Activated naive CD4-positive, alpha-beta T cell treated with anti-CD3 and anti-CD28 coated beads, Interleukin-2, amount 50 U/mL, for 24 hours (primary cell): ENCODE data around the gene ADCK2.
"Not testable (repeated sequence)": the region's sequence is repeated elsewhere in the genome, so short reads cannot be mapped to it uniquely, and the experiment has no call there.

Source experiments
- H3K27ac Mint-ChIP-seq: one replicate; pipeline ENCODE4 v1.8.0; 2021; ENCODE audit warnings: mild to moderate bottlenecking, mixed read lengths
- H3K27me3 Mint-ChIP-seq: one replicate; pipeline ENCODE4 v1.8.0; 2021; ENCODE audit warnings: mixed read lengths
- H3K36me3 Mint-ChIP-seq: one replicate; pipeline ENCODE4 v1.8.0; 2021; ENCODE audit warnings: mixed read lengths
- H3K4me1 Mint-ChIP-seq: one replicate; pipeline ENCODE4 v1.8.0; 2021; ENCODE audit warnings: mixed read lengths
- H3K4me3 Mint-ChIP-seq: one replicate; pipeline ENCODE4 v1.8.0; 2021; ENCODE audit warnings: mild to moderate bottlenecking, mixed read lengths
- H3K9me3 Mint-ChIP-seq: one replicate; pipeline ENCODE4 v1.8.0; 2021; ENCODE audit warnings: mixed read lengths

Gene ADCK2

DNA sequence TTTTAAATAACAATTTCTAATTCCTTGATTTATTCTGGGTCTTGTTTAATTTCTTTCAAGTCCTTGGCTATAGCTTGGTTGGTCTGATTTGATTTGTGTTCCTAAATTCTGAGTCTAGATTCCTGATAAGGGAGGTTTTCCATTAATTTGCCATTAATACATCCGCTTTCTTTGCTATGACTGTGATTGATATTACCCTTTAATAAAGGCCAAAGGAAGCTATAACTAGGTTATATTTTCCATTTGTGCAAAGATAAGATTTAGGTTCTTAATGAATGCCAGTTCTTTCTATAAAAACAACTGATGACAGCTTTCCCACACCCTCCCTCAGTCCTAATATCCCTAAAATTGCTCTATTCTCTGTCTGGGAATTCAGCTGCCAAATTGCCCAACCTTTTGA is 52.0 kb downstream of the ADCK2 start:
- Mint-ChIP-seq H3K27me3 (no peaks in the 10 kb centered on the region), H3K4me3 (no peak overlapping the region), H3K9me3 (no peaks in the 10 kb centered on the region), H3K4me1 (peaks cover 27% of the 10 kb centered on the region), H3K36me3 (peaks cover 1% of the 10 kb centered on the region), H3K27ac (peak overlapping the region; percentile 17)

GRCh38 chr7:140726281-140726680 is 53.5 kb downstream of the ADCK2 start:
- Mint-ChIP-seq H3K4me3 (no peak overlapping the region), H3K9me3 (no peaks in the 10 kb centered on the region), H3K27ac (peak overlapping the region; percentile 79), H3K4me1 (peaks cover 22% of the 10 kb centered on the region), H3K36me3 (peaks cover 3% of the 10 kb centered on the region), H3K27me3 (no peaks in the 10 kb centered on the region)

DNA sequence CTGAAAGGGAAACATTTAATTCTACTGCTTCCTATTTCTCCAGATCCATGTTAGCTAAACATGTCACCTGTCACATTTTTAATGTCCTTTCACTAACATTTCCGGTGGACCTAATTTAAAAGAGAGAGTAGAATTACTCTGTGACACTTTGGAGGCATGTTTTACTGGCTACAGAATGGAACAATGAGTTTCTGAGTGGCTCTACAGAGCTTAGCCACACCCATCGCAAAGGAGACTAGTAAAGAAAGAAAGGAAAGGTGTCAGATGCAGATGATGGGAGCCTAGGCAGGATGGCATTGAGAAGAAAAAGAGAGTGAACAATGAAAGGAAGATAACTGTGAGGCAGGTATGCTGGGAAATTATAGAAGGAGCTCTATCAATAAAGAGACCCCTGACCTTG is 59.7 kb downstream of the ADCK2 start:
- H3K36me3 Mint-ChIP-seq = peaks cover 11% of the 10 kb centered on the region
- no peak overlapping the region for H3K4me3 Mint-ChIP-seq
- no peaks in the 10 kb centered on the region for H3K9me3 Mint-ChIP-seq
- H3K27ac Mint-ChIP-seq = no peak overlapping the region
- no peaks in the 10 kb centered on the region for H3K27me3 Mint-ChIP-seq
- H3K4me1 Mint-ChIP-seq = no peaks in the 10 kb centered on the region

DNA sequence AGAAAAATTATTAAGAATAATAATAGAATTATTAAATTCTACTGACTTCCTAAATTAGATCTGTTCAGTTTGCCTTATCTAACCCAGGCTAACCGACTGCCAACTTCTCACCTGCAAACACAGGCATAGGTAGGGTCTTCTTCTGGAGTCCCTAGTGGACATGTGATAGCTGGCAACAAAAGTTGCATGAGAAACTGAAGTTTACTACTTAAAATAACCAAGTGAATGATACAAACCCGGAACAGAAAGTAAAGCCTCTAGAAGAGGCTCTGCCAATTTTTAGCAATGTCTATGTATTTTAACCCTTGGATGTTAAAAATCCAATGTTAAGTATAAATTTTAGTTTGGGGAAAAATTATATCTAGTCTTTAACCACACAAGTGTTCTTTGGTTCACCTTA is 61.4 kb downstream of the ADCK2 start:
- Mint-ChIP-seq H3K9me3 (no peaks in the 10 kb centered on the region), H3K4me3 (no peak overlapping the region), H3K27ac (no peak overlapping the region), H3K4me1 (no peaks in the 10 kb centered on the region), H3K27me3 (no peaks in the 10 kb centered on the region), H3K36me3 (peaks cover 11% of the 10 kb centered on the region)

GRCh38 chr7:140734729-140735128 is 62.0 kb downstream of the ADCK2 start:
- no peak overlapping the region for H3K4me3 Mint-ChIP-seq
- H3K27me3 Mint-ChIP-seq = no peaks in the 10 kb centered on the region
- no peak overlapping the region for H3K27ac Mint-ChIP-seq
- no peaks in the 10 kb centered on the region for H3K9me3 Mint-ChIP-seq
- H3K36me3 Mint-ChIP-seq = peaks cover 11% of the 10 kb centered on the region
- no peaks in the 10 kb centered on the region for H3K4me1 Mint-ChIP-seq

GRCh38 chr7:140738280-140738679 is 65.5 kb downstream of the ADCK2 start:
- peaks cover 9% of the 10 kb centered on the region for H3K36me3 Mint-ChIP-seq
- H3K27me3 Mint-ChIP-seq = no peaks in the 10 kb centered on the region
- H3K4me1 Mint-ChIP-seq = no peaks in the 10 kb centered on the region
- H3K4me3 Mint-ChIP-seq = no peak overlapping the region
- H3K9me3 Mint-ChIP-seq = no peaks in the 10 kb centered on the region
- H3K27ac Mint-ChIP-seq = no peak overlapping the region

- not testable (repeated sequence) for H3K4me3 Mint-ChIP-seq
Observed at GRCh38 chr7:140743255-140743654, 70.5 kb downstream of the ADCK2 start.

DNA sequence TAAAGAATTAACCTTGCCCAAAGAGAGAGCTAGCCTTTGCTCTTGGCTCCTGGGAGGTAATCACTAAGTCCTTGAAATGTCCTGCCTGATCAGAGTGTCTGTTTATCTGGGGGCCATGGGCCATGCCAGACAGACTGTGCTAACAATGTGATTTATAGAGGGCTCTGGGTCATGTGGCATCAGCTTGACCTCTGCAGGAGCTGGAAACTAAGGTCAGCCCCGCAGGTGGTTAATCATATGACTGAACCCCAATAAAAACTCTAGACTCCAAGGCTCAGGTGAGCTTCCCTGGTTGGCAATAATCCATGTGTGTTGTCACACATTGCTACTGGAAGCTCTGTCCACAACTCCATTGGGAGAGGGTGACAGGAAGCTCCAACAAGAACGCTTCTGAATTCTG is 71.3 kb downstream of the ADCK2 start:
- Mint-ChIP-seq H3K27me3 (no peaks in the 10 kb centered on the region), H3K36me3 (peaks cover 15% of the 10 kb centered on the region)

More at GRCh38 chr7:140743255-140743654, 70.5 kb downstream of the ADCK2 start:
- H3K4me1 Mint-ChIP-seq, H3K9me3 Mint-ChIP-seq, H3K27me3 Mint-ChIP-seq, H3K27ac Mint-ChIP-seq: not testable (repeated sequence)
- peaks cover 15% of the 10 kb centered on the region for H3K36me3 Mint-ChIP-seq

More for the DNA sequence above, 71.3 kb downstream of the ADCK2 start:
- Mint-ChIP-seq H3K4me1 (no peaks in the 10 kb centered on the region), H3K9me3 (no peaks in the 10 kb centered on the region), H3K4me3 (no peak overlapping the region), H3K27ac (no peak overlapping the region)
